ENCODE results near the gene NACC2. TPM values are rescaled to one million over a fixed set of nuclear protein-coding genes. Genes with fewer than 3 reads are reported as not detected.

NACC2 gene
- total and polyA plus RNA-seq, 2 donors (not counting 1 experiment from before 2014, with no cell fraction given): 12.3 to 18.2 TPM

GRCh38 chr9:136054798-136055714, 40.0 kb downstream of the NACC2 start:
- Histone ChIP-seq H3K36me3 (ENCODE audit: control insufficient read depth, insufficient read depth, low read length) (peaks cover under 1% of the 10 kb centered on the region), H4K20me1 (ENCODE audit: control insufficient read depth, extremely low read depth, insufficient read depth, low read length) (no peaks in the 10 kb centered on the region), H2AFZ (ENCODE audit: low read length) (no peak overlapping the region), H3K27me3 (ENCODE audit: control insufficient read depth, insufficient read depth, low read length) (no peaks in the 10 kb centered on the region), H3K4me1 (ENCODE audit: control insufficient read depth, extremely low read depth, insufficient read depth, low read length) (peaks cover 11% of the 10 kb centered on the region), H3K9me3 (ENCODE audit: control insufficient read depth, insufficient read depth, low read depth, low read length) (no peaks in the 10 kb centered on the region), H3K4me3 (replicated peaks in 1 of 4; ENCODE audit: control extremely low read depth in 1 of 4, insufficient read depth in 1 of 4, low read depth in 3 of 4, low read length in 4 of 4) (no peak overlapping the region), H3K27ac (ENCODE audit: insufficient read depth, low read length) (no peak overlapping the region), H3K9ac (ENCODE audit: insufficient read depth, low read length) (no peak overlapping the region), H3K4me2 (ENCODE audit: extremely low read depth, insufficient read depth, low read length) (no peak overlapping the region), H3K79me2 (ENCODE audit: control insufficient read depth, insufficient read depth, low read length) (peaks cover 9% of the 10 kb centered on the region)
- no peak for DNase-seq (ENCODE audit: low read depth in 2 of 2)
- TF ChIP-seq CTCF (conservative IDR thresholded peaks at IDR 0.05 in 1 of 2, IDR thresholded peaks at IDR 0.05 in 1 of 2; ENCODE audit: low read depth in 1 of 2, low read length in 2 of 2) (no peak), EZH2 (IDR thresholded peaks at IDR 0.05; ENCODE audit: low read length, missing control alignments) (no peak)

GRCh38 chr9:136054146-136054545, 40.9 kb downstream of the NACC2 start:
- no peak overlapping the region for H3K4me3 ChIP-seq (replicated peaks in 1 of 4; ENCODE audit: control extremely low read depth in 1 of 4, insufficient read depth in 1 of 4, low read depth in 3 of 4, low read length in 4 of 4)
- peaks cover 6% of the 10 kb centered on the region for H3K79me2 ChIP-seq (ENCODE audit: control insufficient read depth, insufficient read depth, low read length)
- H2AFZ ChIP-seq (ENCODE audit: low read length): no peak overlapping the region
- no peaks in the 10 kb centered on the region for H4K20me1 ChIP-seq (ENCODE audit: control insufficient read depth, extremely low read depth, insufficient read depth, low read length)
- no peak overlapping the region for H3K27ac ChIP-seq (ENCODE audit: insufficient read depth, low read length)
- H3K9me3 ChIP-seq (ENCODE audit: control insufficient read depth, insufficient read depth, low read depth, low read length): no peaks in the 10 kb centered on the region
- no peaks in the 10 kb centered on the region for H3K27me3 ChIP-seq (ENCODE audit: control insufficient read depth, insufficient read depth, low read length)
- no peak for DNase-seq (ENCODE audit: low read depth in 2 of 2)
- peaks cover 8% of the 10 kb centered on the region for H3K36me3 ChIP-seq (ENCODE audit: control insufficient read depth, insufficient read depth, low read length)
- no peak overlapping the region for H3K9ac ChIP-seq (ENCODE audit: insufficient read depth, low read length)
- TF ChIP-seq EZH2 (IDR thresholded peaks at IDR 0.05; ENCODE audit: low read length, missing control alignments): no peak
- TF ChIP-seq CTCF (conservative IDR thresholded peaks at IDR 0.05 in 1 of 2, IDR thresholded peaks at IDR 0.05 in 1 of 2; ENCODE audit: low read depth in 1 of 2, low read length in 2 of 2): no peak
- no peak overlapping the region for H3K4me2 ChIP-seq (ENCODE audit: extremely low read depth, insufficient read depth, low read length)
- peaks cover 11% of the 10 kb centered on the region for H3K4me1 ChIP-seq (ENCODE audit: control insufficient read depth, extremely low read depth, insufficient read depth, low read length)

DNA sequence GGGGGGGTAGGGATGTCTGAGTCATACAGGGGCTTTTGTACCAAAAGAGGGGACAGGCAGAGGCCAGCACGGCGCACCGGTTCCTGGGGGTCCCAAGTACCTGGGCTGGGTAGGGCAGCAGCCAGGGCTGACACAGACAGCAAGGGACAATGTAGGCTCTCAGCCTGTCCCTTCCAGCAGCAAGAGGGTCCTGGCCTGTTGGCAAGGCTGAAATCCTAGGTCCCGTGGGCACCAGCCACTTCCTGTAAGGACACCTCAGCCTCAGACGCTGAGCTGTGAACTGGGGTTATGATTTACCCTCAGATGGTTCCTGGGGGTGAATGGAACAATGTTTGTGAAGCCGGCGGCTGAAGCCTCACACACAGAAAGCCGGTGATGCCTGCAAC, 41.3 kb downstream of the NACC2 start:
- H4K20me1 ChIP-seq (ENCODE audit: control insufficient read depth, extremely low read depth, insufficient read depth, low read length): no peaks in the 10 kb centered on the region
- H3K36me3 ChIP-seq (ENCODE audit: control insufficient read depth, insufficient read depth, low read length): peaks cover 9% of the 10 kb centered on the region
- H3K4me2 ChIP-seq (ENCODE audit: extremely low read depth, insufficient read depth, low read length): no peak overlapping the region
- peaks cover 6% of the 10 kb centered on the region for H3K79me2 ChIP-seq (ENCODE audit: control insufficient read depth, insufficient read depth, low read length)
- H3K4me1 ChIP-seq (ENCODE audit: control insufficient read depth, extremely low read depth, insufficient read depth, low read length): peaks cover 11% of the 10 kb centered on the region
- H3K4me3 ChIP-seq (replicated peaks in 1 of 4; ENCODE audit: control extremely low read depth in 1 of 4, insufficient read depth in 1 of 4, low read depth in 3 of 4, low read length in 4 of 4): no peak overlapping the region
- no peak for DNase-seq (ENCODE audit: low read depth in 2 of 2)
- no peaks in the 10 kb centered on the region for H3K27me3 ChIP-seq (ENCODE audit: control insufficient read depth, insufficient read depth, low read length)
- H3K27ac ChIP-seq (ENCODE audit: insufficient read depth, low read length): no peak overlapping the region
- no peak overlapping the region for H2AFZ ChIP-seq (ENCODE audit: low read length)
- H3K9ac ChIP-seq (ENCODE audit: insufficient read depth, low read length): no peak overlapping the region
- no peak for TF ChIP-seq EZH2 (IDR thresholded peaks at IDR 0.05; ENCODE audit: low read length, missing control alignments)
- no peak for TF ChIP-seq CTCF (conservative IDR thresholded peaks at IDR 0.05 in 1 of 2, IDR thresholded peaks at IDR 0.05 in 1 of 2; ENCODE audit: low read depth in 1 of 2, low read length in 2 of 2)
- H3K9me3 ChIP-seq (ENCODE audit: control insufficient read depth, insufficient read depth, low read depth, low read length): no peaks in the 10 kb centered on the region

Data from fibroblast of lung (primary cell).